B cell (primary cell): ENCODE measurements around the gene IRGQ. TPM values are rescaled to one million over a fixed set of nuclear protein-coding genes. Genes with fewer than 3 reads are reported as not detected.

Experiments used
- ATAC-seq: fragments of 200-7000 bp; cut with Tn5 transposase; one replicate; pipeline ENCODE4 v1.10.0; 2021; ENCODE audit warnings: low read depth, mild to moderate bottlenecking, moderate number of reproducible peaks, moderate library complexity
- CTCF ChIA-PET: fragments of 350-600 bp; sonication (Branson Sonifier 250); formaldehyde crosslinking; loops from one replicate; lab custom pipeline; 2021; ENCODE audit warnings: antibody characterized with exemption, inconsistent platforms; lab: Charles Lee
- POLR2A ChIA-PET: fragments of 350-600 bp; sonication (Branson Sonifier 250); formaldehyde crosslinking; loops from one replicate; lab custom pipeline; 2021; ENCODE audit warnings: antibody characterized with exemption; lab: Charles Lee
- DNase-seq: peaks from one replicate; pipeline ENCODE4 v3.0.0; 2013
- H2AFZ ChIP-seq: 2 replicates; pipeline ENCODE4 v1.6.1; 2012; ENCODE audit warnings: mild to moderate bottlenecking, low read depth, low read length; ENCODE audit not compliant: insufficient read depth, poor library complexity, severe bottlenecking
- H3K27ac ChIP-seq, 2 donors: 1 replicate in 1 of 2; 2 replicates in 1 of 2; pipeline ENCODE4 v1.5.1; 2012 to 2013; ENCODE audit warnings: low read length in 2 of 2, mild to moderate bottlenecking in 2 of 2, moderate library complexity in 1 of 2
- H3K27me3 ChIP-seq, 4 experiments: fragments of 200-600 bp in 1 of 4; sonication (generic) in 1 of 4; replicated peaks in 1 of 4; 1 replicate in 2 of 4; 2 replicates in 2 of 4; pipeline versions ENCODE4 v1.6.1 to v1.7.0; 2013 to 2016; ENCODE audit warnings: low read length in 3 of 4, mild to moderate bottlenecking in 2 of 4, mixed read lengths in 1 of 4, moderate library complexity in 1 of 4; ENCODE audit not compliant: insufficient read depth in 4 of 4, control insufficient read depth in 3 of 4; ENCODE audit errors: control extremely low read depth in 1 of 4
- H3K36me3 ChIP-seq, 2 experiments: replicated peaks in 1 of 2; 1 replicate in 1 of 2; 2 replicates in 1 of 2; pipeline versions ENCODE4 v1.6.1 to v1.7.1; 2013; ENCODE audit warnings: low read length in 1 of 2; ENCODE audit not compliant: insufficient read depth in 2 of 2, control insufficient read depth in 1 of 2; ENCODE audit errors: control extremely low read depth in 1 of 2, extremely low read depth in 1 of 2
- H3K4me1 ChIP-seq, 2 donors: fragments of 200-600 bp in 1 of 2; sonication (generic) in 1 of 2; 1 replicate in 1 of 2; 2 replicates in 1 of 2; pipeline versions ENCODE4 v1.5.1 to v1.6.1; 2013 to 2017; ENCODE audit warnings: low read length in 2 of 2; ENCODE audit not compliant: control insufficient read depth in 2 of 2, insufficient read depth in 2 of 2
- H3K4me2 ChIP-seq: replicated peaks from 2 replicates; pipeline ENCODE3; 2012; ENCODE audit warnings: mild to moderate bottlenecking, low read depth, low read length; ENCODE audit not compliant: poor library complexity, severe bottlenecking
- H3K4me3 ChIP-seq, 5 experiments: fragments of 200-600 bp in 1 of 5; sonication (generic) in 1 of 5; 1 replicate in 3 of 5; 2 replicates in 2 of 5; pipeline versions ENCODE4 v1.5.1 to v1.7.0; 2011 to 2016; ENCODE audit warnings: low read length in 4 of 5, mild to moderate bottlenecking in 4 of 5, low read depth in 2 of 5, control low read depth in 1 of 5, moderate library complexity in 1 of 5; ENCODE audit not compliant: insufficient read depth in 1 of 5; ENCODE audit errors: control extremely low read depth in 1 of 5, extremely low read depth in 1 of 5
- H3K79me2 ChIP-seq: fragments of 200-600 bp; sonication (generic); one replicate; pipeline ENCODE4 v1.6.0; 2016; ENCODE audit warnings: low read length; ENCODE audit not compliant: control insufficient read depth, insufficient read depth
- H3K9ac ChIP-seq: fragments of 200-600 bp; sonication (generic); 2 replicates; pipeline ENCODE4 v1.6.1; 2017; ENCODE audit warnings: mild to moderate bottlenecking, low read length, moderate library complexity
- H3K9me3 ChIP-seq, 3 donors: one replicate each; pipeline versions ENCODE4 v1.6.1 to v1.7.1; 2013; ENCODE audit warnings: low read length in 2 of 3; ENCODE audit not compliant: control insufficient read depth in 2 of 3, insufficient read depth in 1 of 3; ENCODE audit errors: control extremely low read depth in 1 of 3
- H4K20me1 ChIP-seq: 2 replicates; pipeline ENCODE4 v1.6.0; 2012; ENCODE audit warnings: mild to moderate bottlenecking, low read length; ENCODE audit not compliant: insufficient read depth, control insufficient read depth, poor library complexity, severe bottlenecking
- H3K27ac Mint-ChIP-seq: one replicate; pipeline ENCODE4 v1.8.0; 2021; ENCODE audit warnings: mixed read lengths
- H3K27me3 Mint-ChIP-seq: one replicate; pipeline ENCODE4 v1.8.0; 2021; ENCODE audit warnings: mixed read lengths
- H3K4me1 Mint-ChIP-seq: one replicate; pipeline ENCODE4 v1.8.0; 2021; ENCODE audit warnings: mixed read lengths
- H3K4me3 Mint-ChIP-seq: one replicate; pipeline ENCODE4 v1.8.0; 2021; ENCODE audit warnings: mixed read lengths
- H3K9me3 Mint-ChIP-seq: one replicate; pipeline ENCODE4 v1.8.0; 2022; ENCODE audit warnings: mixed read lengths; ENCODE audit not compliant: insufficient read depth
- EZH2 ChIP-seq: IDR thresholded peaks from 2 replicates; pipeline ENCODE4 v1.6.1; 2012; ENCODE audit warnings: borderline replicate concordance, low read depth, mild to moderate bottlenecking, moderate library complexity, low read length; ENCODE audit not compliant: insufficient read depth, poor library complexity, severe bottlenecking
- WGBS: methylation state at CpG from one replicate; pipeline ENCODE4 v1.1.5; 2013; ENCODE audit warnings: missing lambda C conversion rate; ENCODE audit not compliant: insufficient coverage; 5-methylcytosine and 5-hydroxymethylcytosine counted together
- intact Hi-C: fragments of 100-400 bp; cut with micrococcal nuclease; formaldehyde crosslinking; loops from one replicate; pipeline ENCODE4 v1.10.0; 2022
- polyA plus RNA-seq: library from polyadenylated mRNA; depleted of rRNA; stranded (reverse); fragments of >200 nt; gene quantifications from 2 replicates; pipeline ENCODE4 v1.2.3, GENCODE V29; 2012
- total RNA-seq, 2 donors: library from RNA; stranded (reverse); fragments of 120-200 nt in 1 of 2; gene quantifications; 1 replicate in 1 of 2; 2 replicates in 1 of 2; pipeline versions ENCODE4 v1.2.3 to v1.2.4, GENCODE V29; 2013 to 2022
- TF ChIP-seq, protein P1 (sequence below): fragments of 200-600 bp; IDR thresholded peaks from one replicate; pipeline ENCODE4 v1.8.0; 2022; ENCODE audit warnings: antibody characterized with exemption, mild to moderate bottlenecking

IRGQ gene
- total and polyA plus RNA-seq, 2 donors (not counting 1 experiment from before 2014, with no cell fraction given): 20.3 to 22.6 TPM

DNA sequence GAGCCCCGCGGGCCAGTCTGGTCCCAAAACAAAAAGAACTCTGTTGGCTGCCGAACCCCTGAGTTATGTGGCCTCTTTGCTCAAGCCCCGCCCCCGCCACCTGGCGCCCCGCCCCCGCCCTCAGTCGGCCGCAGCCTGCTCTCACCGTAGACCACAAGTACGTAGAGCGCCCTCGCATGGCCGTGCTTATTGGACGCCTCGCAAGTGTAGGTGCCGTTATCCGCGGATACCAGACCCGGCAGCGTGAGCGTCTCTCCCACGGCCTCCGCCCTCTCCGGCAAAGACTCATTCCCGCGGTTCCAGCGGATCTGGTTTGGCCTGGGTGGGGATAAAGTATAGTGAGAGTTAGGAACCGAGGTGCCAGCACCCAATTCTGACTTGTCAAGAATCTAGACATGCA lies 29.0 kb upstream of the IRGQ start:
- Histone ChIP-seq H3K79me2 (no peaks in the 10 kb centered on the region), H3K4me1 (peaks cover 14% of the 10 kb centered on the region in 2 donors), H3K9me3 (peaks cover 0 to 27% (median 0%) of the 10 kb centered on the region in 3 donors), H3K4me2 (peak overlapping the region; percentile 61), H3K27me3 (peaks cover 0 to 14% (median 7%) of the 10 kb centered on the region in 4 experiments), H4K20me1 (peaks cover 16% of the 10 kb centered on the region), H3K4me3 (no peak overlapping the region), H3K9ac (no peak overlapping the region), H2AFZ (peak overlapping the region; percentile 39), H3K36me3 (no peaks in the 10 kb centered on the region), H3K27ac (no peak overlapping the region)
- ATAC-seq (peak; percentile 75), DNase-seq (peak; percentile 86)
- Mint-ChIP-seq H3K9me3 (no peaks in the 10 kb centered on the region), H3K27me3 (peaks cover 15% of the 10 kb centered on the region), H3K4me3 (no peak overlapping the region), H3K27ac (no peak overlapping the region), H3K4me1 (peaks cover 19% of the 10 kb centered on the region)
- no peak for TF ChIP-seq EZH2
- TF ChIP-seq, protein P1, sequence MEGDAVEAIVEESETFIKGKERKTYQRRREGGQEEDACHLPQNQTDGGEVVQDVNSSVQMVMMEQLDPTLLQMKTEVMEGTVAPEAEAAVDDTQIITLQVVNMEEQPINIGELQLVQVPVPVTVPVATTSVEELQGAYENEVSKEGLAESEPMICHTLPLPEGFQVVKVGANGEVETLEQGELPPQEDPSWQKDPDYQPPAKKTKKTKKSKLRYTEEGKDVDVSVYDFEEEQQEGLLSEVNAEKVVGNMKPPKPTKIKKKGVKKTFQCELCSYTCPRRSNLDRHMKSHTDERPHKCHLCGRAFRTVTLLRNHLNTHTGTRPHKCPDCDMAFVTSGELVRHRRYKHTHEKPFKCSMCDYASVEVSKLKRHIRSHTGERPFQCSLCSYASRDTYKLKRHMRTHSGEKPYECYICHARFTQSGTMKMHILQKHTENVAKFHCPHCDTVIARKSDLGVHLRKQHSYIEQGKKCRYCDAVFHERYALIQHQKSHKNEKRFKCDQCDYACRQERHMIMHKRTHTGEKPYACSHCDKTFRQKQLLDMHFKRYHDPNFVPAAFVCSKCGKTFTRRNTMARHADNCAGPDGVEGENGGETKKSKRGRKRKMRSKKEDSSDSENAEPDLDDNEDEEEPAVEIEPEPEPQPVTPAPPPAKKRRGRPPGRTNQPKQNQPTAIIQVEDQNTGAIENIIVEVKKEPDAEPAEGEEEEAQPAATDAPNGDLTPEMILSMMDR: peak; percentile 61
- intact Hi-C loops: no loop called here
- CTCF ChIA-PET: interaction anchor here (0.6 to 3.4 kb wide), 3 partner anchors 70 to 1238 kb away, joined by 4 to 12 read pairs (median 11); no protein-coding TSS in a partner anchor
- POLR2A ChIA-PET: no interaction called here
- whole genome bisulfite sequencing: 6% methylated on average over 20 of the region's 30 CpGs

DNA sequence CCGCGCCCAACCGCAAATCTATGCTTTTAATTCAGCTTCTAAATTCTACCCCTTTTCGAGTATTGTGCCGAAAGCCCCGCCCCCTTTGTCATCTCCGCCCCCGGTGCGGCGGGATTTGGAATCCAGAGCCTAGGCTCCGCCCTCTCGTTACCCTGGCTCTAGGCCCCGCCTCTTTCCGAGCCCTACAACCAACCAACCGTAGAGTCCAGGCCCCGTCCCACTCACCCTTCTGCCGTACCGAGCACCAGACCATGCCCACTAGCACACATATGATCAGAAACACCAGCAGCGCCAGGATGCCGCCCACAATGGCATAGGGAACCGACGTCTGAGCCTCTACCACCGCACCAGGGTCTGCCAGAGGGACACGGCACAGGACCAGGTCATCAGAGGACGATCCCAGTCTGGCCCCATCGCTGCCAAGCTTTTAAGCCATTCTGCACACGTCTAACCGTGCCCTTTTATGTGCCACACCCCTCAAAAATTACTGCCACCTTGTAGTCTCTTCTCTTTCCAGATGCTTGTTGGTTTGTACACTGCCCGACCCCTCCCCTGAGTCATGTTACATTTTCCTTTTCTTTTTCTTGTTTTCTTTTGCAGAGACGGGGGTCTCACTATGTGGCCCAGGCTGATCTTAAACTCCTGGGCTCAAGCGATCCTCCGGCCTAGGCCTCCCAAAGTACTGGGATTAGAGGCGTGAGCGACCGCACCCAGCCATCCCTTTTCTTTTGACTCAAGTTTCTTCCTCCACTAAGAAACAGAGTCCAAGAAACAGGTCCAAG lies 28.1 kb upstream of the IRGQ start:
- DNase-seq (no peak), ATAC-seq (no peak)
- peaks cover 16% of the 10 kb centered on the region for H4K20me1 ChIP-seq
- Mint-ChIP-seq H3K27ac (no peak overlapping the region), H3K4me3 (no peak overlapping the region), H3K27me3 (peaks cover 15% of the 10 kb centered on the region), H3K9me3 (no peaks in the 10 kb centered on the region), H3K4me1 (peaks cover 24% of the 10 kb centered on the region)
- peaks cover 15 to 17% of the 10 kb centered on the region in 2 donors for H3K4me1 ChIP-seq
- no peaks in the 10 kb centered on the region for H3K36me3 ChIP-seq
- no peak overlapping the region for H3K27ac ChIP-seq
- no peaks in the 10 kb centered on the region for H3K79me2 ChIP-seq
- intact Hi-C loops: no loop called here
- H3K27me3 ChIP-seq: peaks cover 0 to 14% (median 7%) of the 10 kb centered on the region in 4 experiments
- WGBS: 87% methylated on average over 35 of the region's 35 CpGs
- no peak overlapping the region for H3K9ac ChIP-seq
- no peak overlapping the region for H2AFZ ChIP-seq
- ChIA-PET CTCF (interaction anchor here (0.6 to 3.4 kb wide), 2 partner anchors 69 to 1238 kb away, joined by 4 to 12 read pairs; no protein-coding TSS in a partner anchor), POLR2A (interaction anchor here (0.6 kb wide), 1 partner anchor 27 kb away, joined by 5 read pairs; no protein-coding TSS in a partner anchor)
- no peak overlapping the region for H3K4me3 ChIP-seq
- H3K4me2 ChIP-seq: peak overlapping the region; percentile 43
- TF ChIP-seq EZH2: no peak
- TF ChIP-seq, protein P1: no peak
- peaks cover 0 to 28% (median 0%) of the 10 kb centered on the region in 3 donors for H3K9me3 ChIP-seq
